GM08714 (cell line): ENCODE data around the gene PRKRA.
"Not testable (repeated sequence)": the region's sequence is repeated elsewhere in the genome, so short reads cannot be mapped to it uniquely, and the experiment has no call there.

Experiments used
- H3K4me3 ChIP-seq: fragments of 200-500 bp; sonication (Bioruptor generic); 2 replicates; pipeline ENCODE4 v1.5.1; 2014; ENCODE audit warnings: mild to moderate bottlenecking, low read length, inconsistent platforms
- ZNF274 ChIP-seq: IDR thresholded peaks from 2 replicates; pipeline ENCODE4 v1.6.1; 2012; ENCODE audit warnings: mild to moderate bottlenecking, low read depth, low read length

PRKRA gene

GRCh38 chr2:178413472-178414265, 37.3 kb downstream of the PRKRA start:
- TF ChIP-seq ZNF274 = no peak

GRCh38 chr2:178412453-178412852, 38.5 kb downstream of the PRKRA start:
- not testable (repeated sequence) for H3K4me3 ChIP-seq

More at GRCh38 chr2:178413472-178414265, 37.3 kb downstream of the PRKRA start:
- peak overlapping the region; percentile 75 for H3K4me3 ChIP-seq

GRCh38 chr2:178412047-178412446, 38.9 kb downstream of the PRKRA start:
- no peak for TF ChIP-seq ZNF274

GRCh38 chr2:178409261-178409660, 41.7 kb downstream of the PRKRA start:
- no peak for TF ChIP-seq ZNF274
- H3K4me3 ChIP-seq = no peak overlapping the region

More at GRCh38 chr2:178412047-178412446, 38.9 kb downstream of the PRKRA start:
- no peak overlapping the region for H3K4me3 ChIP-seq

GRCh38 chr2:178404368-178404767, 46.6 kb downstream of the PRKRA start:
- no peak for TF ChIP-seq ZNF274
- no peak overlapping the region; the same call in 1 of the 2 replicates for H3K4me3 ChIP-seq

GRCh38 chr2:178403671-178404306, 47.2 kb downstream of the PRKRA start:
- no peak for TF ChIP-seq ZNF274
- peak overlapping the region; percentile 10; the same call in 1 of the 2 replicates for H3K4me3 ChIP-seq

GRCh38 chr2:178401994-178402437, 49.0 kb downstream of the PRKRA start:
- no peak for TF ChIP-seq ZNF274
- no peak overlapping the region for H3K4me3 ChIP-seq

GRCh38 chr2:178397002-178397605, 53.9 kb downstream of the PRKRA start:
- H3K4me3 ChIP-seq = no peak overlapping the region
- no peak for TF ChIP-seq ZNF274

GRCh38 chr2:178395941-178396570, 54.9 kb downstream of the PRKRA start:
- H3K4me3 ChIP-seq = no peak overlapping the region
- TF ChIP-seq ZNF274 = no peak

GRCh38 chr2:178395295-178395694, 55.7 kb downstream of the PRKRA start:
- no peak for TF ChIP-seq ZNF274
- no peak overlapping the region for H3K4me3 ChIP-seq

GRCh38 chr2:178394859-178395258, 56.1 kb downstream of the PRKRA start:
- H3K4me3 ChIP-seq = no peak overlapping the region
- TF ChIP-seq ZNF274 = no peak

- TF ChIP-seq ZNF274 = no peak
These were observed 58.8 kb downstream of the PRKRA start for GRCh38 chr2:178392215-178392614.

GRCh38 chr2:178391701-178392100, 59.3 kb downstream of the PRKRA start:
- TF ChIP-seq ZNF274 = no peak
- H3K4me3 ChIP-seq = no peak overlapping the region

More at GRCh38 chr2:178392215-178392614, 58.8 kb downstream of the PRKRA start:
- no peak overlapping the region for H3K4me3 ChIP-seq

GRCh38 chr2:178388287-178388686, 62.7 kb downstream of the PRKRA start:
- no peak overlapping the region for H3K4me3 ChIP-seq
- TF ChIP-seq ZNF274 = no peak

- no peak overlapping the region for H3K4me3 ChIP-seq
- no peak for TF ChIP-seq ZNF274
These were observed 63.9 kb downstream of the PRKRA start for GRCh38 chr2:178386986-178387597.
